WI38 (cell line): Measurements from ENCODE around the gene MEAK7.

Experiments used
- H3K4me3 ChIP-seq: 2 replicates; pipeline ENCODE4 v1.5.1; 2011; ENCODE audit warnings: low read depth, mild to moderate bottlenecking, control low read depth, low read length
- CTCF ChIP-seq: IDR thresholded peaks from 2 replicates; pipeline ENCODE4 v1.5.1; 2012; ENCODE audit warnings: low read depth, mild to moderate bottlenecking, control low read depth, low read length

Gene MEAK7

DNA sequence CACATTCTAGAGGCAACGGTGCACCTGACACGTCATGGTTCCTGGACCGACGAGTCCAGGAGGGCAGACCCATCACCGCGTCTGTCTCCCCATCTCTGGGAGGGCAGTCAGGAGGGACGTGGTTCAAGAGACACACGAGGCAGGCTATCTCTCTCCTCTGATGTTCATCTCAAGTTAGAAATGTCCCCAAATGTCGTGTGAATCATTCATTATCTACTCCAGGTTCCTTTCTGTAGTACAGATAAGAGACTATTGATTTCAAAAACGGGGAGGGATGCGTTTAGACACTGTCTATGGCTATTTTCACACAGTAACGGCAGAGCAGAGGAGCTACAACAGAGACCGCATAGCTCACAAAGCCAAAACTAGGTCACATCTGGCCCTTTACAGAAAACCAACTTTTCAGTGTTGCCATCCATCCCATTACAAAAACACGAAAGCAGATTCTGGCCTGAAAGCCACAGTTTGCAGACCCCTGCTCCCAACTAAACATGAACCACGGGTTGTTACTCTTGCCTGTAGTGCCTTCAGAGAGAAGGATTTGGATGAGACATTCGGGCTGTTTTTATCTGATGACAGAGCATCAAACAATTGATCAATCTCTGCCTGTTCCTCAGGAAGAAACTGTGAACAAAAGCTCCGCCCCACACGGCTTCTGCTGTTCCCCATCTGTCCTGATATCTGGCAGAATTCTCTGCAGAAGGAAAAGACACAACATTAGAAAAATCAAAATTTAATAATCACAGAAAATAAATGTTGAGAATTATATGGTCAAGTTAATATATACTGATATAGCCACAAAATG lies 6.8 kb downstream of the MEAK7 start:
- no peak overlapping the region for H3K4me3 ChIP-seq
- TF ChIP-seq CTCF = no peak

DNA sequence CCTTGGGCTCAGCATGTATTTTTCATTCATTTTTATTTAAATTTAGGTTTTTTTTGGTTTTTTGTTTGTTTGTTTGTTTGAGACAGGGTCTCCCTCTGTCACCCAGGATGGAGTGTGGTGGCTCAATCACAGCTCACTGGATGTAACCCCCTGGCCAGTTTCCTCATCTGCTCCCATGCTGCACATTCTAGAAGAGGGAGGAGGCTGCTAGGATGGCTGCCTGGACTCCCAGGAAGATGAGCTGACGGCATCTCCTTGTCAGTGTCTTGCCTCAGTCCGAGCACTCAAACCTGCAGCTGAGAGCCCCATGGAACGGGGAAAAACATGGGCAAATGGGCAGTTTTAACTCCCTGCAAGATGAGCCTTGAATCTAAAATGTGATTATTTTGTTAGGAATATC lies 7.5 kb downstream of the MEAK7 start:
- no peak for TF ChIP-seq CTCF

GRCh38 chr16:84495506-84495905 lies 9.0 kb downstream of the MEAK7 start:
- TF ChIP-seq CTCF = no peak
- H3K4me3 ChIP-seq = no peak overlapping the region

More for the DNA sequence above, 7.5 kb downstream of the MEAK7 start:
- no peak overlapping the region for H3K4me3 ChIP-seq

DNA sequence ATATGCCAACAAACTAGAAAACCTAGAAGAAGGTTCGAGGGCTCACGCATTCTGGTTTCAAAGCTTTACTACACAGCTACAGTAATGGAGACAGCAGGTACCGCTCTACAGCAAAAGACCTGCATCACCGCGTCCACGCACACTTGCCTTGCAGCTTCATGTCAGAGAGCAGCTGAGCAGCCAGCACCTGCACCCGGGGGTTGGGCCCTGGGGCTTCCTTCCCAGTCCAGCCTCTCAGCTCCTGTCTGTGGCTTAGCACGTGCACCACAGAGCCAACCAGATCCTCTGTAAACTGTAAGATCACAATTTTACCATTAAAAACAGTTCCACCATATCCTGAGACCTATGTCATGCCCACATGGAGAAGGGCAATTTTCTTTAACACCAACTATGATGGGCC lies 15.3 kb downstream of the MEAK7 start:
- no peak for TF ChIP-seq CTCF
- no peak overlapping the region for H3K4me3 ChIP-seq

DNA sequence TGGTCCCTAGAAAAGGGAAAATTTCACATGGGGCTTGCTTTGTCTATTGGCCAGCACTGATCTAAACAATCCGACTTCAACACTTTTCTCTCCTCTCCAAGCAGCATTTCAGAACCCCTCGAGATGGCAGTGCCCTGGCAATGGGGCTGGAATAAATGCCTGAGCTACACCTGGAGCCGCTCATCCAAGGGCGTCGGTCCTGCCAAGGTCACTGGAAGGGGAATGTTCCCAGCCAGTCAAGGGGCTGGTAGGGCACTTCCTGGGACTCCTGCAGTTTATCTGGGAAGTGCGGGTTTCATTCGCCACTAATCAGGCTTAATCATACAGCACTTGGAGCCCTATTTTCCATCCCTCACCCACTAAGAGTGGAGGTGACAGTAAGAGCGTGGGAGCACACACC lies 17.1 kb downstream of the MEAK7 start:
- H3K4me3 ChIP-seq = no peak overlapping the region
- TF ChIP-seq CTCF = no peak

GRCh38 chr16:84486551-84487235 lies 17.8 kb downstream of the MEAK7 start:
- no peak overlapping the region for H3K4me3 ChIP-seq
- TF ChIP-seq CTCF = no peak

DNA sequence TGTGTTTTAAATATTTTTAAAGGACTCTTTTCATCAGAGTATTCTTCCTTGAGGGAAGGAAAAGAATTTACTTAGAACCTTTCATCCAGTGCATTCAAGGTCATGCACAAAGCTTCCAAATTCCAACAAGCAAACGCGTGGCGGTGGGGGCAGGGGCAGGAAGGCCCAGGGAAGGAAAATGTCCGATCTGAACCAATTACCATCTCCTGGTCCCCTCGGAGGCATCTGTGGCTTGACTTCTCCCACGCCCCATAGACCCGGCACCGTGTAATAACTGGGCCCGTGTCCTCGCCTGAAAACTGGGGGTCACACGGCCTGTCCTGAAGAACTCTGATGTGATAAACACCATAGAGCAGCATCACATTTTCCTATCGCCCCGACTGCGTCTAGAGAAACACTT lies 18.3 kb downstream of the MEAK7 start:
- no peak overlapping the region for H3K4me3 ChIP-seq
- TF ChIP-seq CTCF = no peak
